Muscle layer of duodenum (tissue), 2 donors: Measurements from ENCODE around the gene SYNDIG1L.
"Not testable (repeated sequence)": the region's sequence is repeated elsewhere in the genome, so short reads cannot be mapped to it uniquely, and the experiment has no call there.

Experiments
- H3K27ac ChIP-seq: one replicate; pipeline ENCODE4 v1.7.0; 2013; ENCODE audit warnings: mild to moderate bottlenecking, low read length
- H3K27me3 ChIP-seq: one replicate; pipeline ENCODE4 v1.7.0; 2013; ENCODE audit warnings: low read depth, mild to moderate bottlenecking, control low read depth, low read length
- H3K36me3 ChIP-seq, 2 donors: one replicate each; pipeline ENCODE4 v1.7.0; 2013; ENCODE audit warnings: low read length in 2 of 2, control low read depth in 1 of 2, mild to moderate bottlenecking in 1 of 2; ENCODE audit not compliant: insufficient read depth in 2 of 2, control insufficient read depth in 1 of 2
- H3K4me1 ChIP-seq, 2 donors: one replicate each; pipeline ENCODE4 v1.7.0; 2013; ENCODE audit warnings: low read length in 2 of 2, mild to moderate bottlenecking in 2 of 2, control low read depth in 1 of 2, moderate library complexity in 1 of 2; ENCODE audit not compliant: insufficient read depth in 2 of 2, control insufficient read depth in 1 of 2
- H3K4me3 ChIP-seq, 2 donors: one replicate each; pipeline ENCODE4 v1.7.0; 2013; ENCODE audit warnings: low read length in 2 of 2, low read depth in 1 of 2, mild to moderate bottlenecking in 1 of 2
- H3K9me3 ChIP-seq, 2 donors: one replicate each; pipeline ENCODE4 v1.7.0; 2013; ENCODE audit warnings: low read length in 2 of 2, control low read depth in 1 of 2, mild to moderate bottlenecking in 1 of 2; ENCODE audit not compliant: control insufficient read depth in 1 of 2
- donor health status: healthy.

The SYNDIG1L gene

DNA sequence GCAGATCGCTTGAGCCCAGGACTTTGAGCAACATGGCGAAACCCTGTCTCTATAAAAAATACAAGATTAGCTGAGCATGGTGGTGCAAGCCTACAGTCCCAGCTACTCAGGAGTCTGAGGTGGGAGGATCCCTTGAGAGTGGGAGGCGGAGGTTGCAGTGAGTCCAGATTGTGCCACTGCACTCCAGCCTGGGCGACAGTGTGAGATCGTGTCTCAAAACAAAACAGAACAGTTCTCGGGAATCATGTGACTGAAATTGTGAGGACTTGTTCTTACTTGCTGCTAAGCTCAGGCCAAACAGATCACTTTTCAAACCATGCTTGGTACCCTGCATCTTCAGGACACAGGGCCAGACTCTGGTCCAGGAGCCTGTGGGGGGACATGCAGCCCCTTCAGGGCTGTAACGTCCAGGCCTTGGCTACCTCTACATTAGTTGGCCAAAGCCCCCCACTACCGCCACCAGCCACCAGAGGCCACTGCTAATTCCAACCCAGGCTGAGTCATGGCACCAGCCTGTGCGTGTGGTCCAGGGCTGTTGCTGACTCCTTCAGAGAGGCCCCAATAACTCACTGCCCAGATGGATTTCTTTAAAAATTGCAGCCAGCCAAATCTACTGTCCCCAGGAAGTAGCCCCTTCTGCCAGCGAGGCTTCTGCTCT, 33.4 kb upstream of the SYNDIG1L start:
- Histone ChIP-seq H3K27me3 (no peaks in the 10 kb centered on the region), H3K4me1 (no peaks in the 10 kb centered on the region), H3K36me3 (no peaks in the 10 kb centered on the region), H3K27ac (no peak overlapping the region), H3K9me3 (no peaks in the 10 kb centered on the region), H3K4me3 (no peak overlapping the region)

DNA sequence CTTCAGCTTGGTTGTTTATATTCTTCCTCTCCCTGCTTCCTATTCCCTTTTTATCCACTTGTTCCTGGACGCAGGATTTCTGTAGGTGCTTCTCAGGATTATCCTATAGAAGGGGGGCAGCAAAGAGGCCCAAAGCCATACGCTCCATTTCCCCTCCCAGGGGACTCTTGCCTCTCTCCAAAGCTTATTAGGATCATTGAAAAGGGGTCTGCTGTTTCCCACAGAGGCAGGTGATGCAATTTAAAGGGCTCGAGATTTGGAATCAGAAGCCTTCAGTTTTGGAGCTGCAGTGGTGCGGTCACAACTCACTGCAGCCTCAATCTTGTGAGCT, 31.5 kb upstream of the SYNDIG1L start:
- Histone ChIP-seq H3K9me3 (no peaks in the 10 kb centered on the region), H3K4me1 (no peaks in the 10 kb centered on the region), H3K27me3 (no peaks in the 10 kb centered on the region), H3K36me3 (no peaks in the 10 kb centered on the region), H3K4me3 (no peak overlapping the region), H3K27ac (no peak overlapping the region)

DNA sequence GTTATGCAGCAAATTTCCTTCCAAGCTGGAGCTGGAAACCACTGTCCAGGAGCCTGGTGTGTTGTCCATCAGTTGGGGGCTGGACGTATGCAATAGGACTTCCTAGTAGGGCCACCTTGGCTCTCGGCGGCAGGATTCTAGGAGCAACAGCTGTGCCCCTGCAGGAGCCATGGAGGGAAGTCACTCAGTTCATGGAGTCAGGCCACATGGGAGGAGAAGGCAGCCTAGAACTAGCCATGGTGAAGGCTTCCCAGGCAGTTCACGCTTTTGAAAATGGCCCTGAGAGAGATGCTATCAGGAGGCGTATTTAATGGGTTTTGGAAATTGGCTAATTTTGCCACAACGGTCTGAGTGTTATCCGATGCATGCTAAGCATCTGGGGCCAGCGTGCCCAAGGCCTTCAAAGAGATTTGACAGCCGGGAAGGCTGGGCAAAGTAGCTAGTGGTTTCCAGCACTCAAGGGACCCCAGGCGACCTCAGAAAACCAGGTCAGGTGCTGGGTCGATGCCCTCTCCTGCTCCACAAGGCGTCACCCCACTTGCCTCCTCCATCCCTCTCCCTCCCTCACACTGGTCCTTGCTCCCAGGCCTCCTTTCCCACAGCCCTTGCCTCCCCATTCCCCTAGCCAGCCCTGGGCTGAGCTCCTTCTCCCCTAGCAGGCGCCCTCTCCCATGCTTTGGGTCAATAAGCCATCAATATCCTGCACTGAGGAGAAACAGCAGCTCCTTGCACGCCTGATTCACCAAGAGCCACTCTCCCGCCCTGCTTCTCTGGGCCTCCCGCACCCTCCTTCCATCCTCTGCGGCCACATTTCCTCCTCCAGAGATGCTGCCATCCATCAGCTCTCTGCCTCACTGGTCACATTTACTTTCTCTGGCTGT, 30.9 kb upstream of the SYNDIG1L start:
- no peaks in the 10 kb centered on the region for H3K27me3 ChIP-seq
- no peaks in the 10 kb centered on the region for H3K36me3 ChIP-seq
- H3K27ac ChIP-seq, result no peak overlapping the region
- H3K4me3 ChIP-seq, result no peak overlapping the region
- no peaks in the 10 kb centered on the region for H3K9me3 ChIP-seq
- H3K4me1 ChIP-seq, result no peaks in the 10 kb centered on the region

DNA sequence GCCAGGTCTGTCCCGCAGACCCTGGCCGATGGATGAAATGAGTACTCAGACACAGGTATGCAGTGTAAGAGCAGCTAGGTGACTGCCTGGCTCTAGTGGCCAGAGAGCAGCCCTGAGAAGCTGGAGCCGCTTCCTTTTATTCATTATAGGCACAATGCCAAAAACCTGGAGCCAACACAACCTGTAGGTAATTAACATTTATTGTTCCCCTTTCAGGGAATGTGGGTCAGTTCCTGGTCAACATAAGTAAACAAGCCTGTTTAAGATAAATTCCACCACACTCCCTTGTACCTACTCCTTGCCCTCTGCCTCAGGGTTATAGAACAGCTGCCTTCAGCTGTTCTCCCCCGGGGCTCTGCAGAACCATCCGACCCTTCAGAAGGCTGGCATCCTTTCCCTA, 28.4 kb upstream of the SYNDIG1L start:
- H3K4me1 ChIP-seq, H3K36me3 ChIP-seq, H3K27me3 ChIP-seq, H3K9me3 ChIP-seq, H3K27ac ChIP-seq, H3K4me3 ChIP-seq: not testable (repeated sequence)

DNA sequence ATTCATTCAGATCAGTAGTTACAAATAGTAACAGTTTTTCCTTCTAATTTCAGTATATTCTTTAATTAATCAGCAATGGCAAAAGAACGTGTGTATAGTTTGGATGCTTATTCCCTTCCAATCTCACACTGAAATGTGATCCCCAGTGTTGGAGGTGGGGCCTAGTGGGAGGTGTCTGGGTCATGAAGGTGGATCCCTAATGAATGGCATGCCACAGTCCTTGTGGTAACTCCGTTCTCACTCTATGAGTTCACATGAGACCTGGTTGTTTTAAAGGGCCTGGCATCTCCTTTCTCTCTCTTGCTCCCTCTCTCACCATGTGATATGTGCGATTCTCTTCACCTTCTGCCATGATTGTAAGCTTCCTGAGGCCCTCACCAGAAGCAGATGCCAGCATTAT, 18.9 kb upstream of the SYNDIG1L start:
- no peak overlapping the region for H3K4me3 ChIP-seq
- no peak overlapping the region for H3K27ac ChIP-seq
- no peaks in the 10 kb centered on the region for H3K9me3 ChIP-seq
- H3K36me3 ChIP-seq, result no peaks in the 10 kb centered on the region
- H3K27me3 ChIP-seq, result no peaks in the 10 kb centered on the region
- no peaks in the 10 kb centered on the region for H3K4me1 ChIP-seq

DNA sequence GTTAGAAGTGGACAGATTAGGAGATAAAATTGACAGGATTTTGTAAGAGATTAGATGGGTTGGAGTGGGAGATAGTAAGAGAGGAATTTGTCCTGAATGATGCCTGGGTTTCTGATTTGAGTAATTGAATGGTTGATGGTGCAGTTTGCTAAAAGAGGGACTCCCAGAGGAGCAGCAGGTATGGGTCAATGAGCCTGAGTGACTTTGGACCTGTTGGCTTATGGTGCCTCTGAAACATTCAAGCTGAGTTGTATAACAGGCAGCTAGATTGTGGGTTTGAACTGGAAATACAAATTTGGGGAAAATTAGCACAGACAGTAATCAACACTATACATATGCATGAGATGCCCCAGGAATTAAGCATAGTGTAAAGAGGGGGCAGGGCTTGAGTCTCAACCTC, 16.7 kb upstream of the SYNDIG1L start:
- no peaks in the 10 kb centered on the region for H3K36me3 ChIP-seq
- H3K4me1 ChIP-seq, result no peaks in the 10 kb centered on the region
- no peaks in the 10 kb centered on the region for H3K9me3 ChIP-seq
- H3K4me3 ChIP-seq, result no peak overlapping the region
- no peaks in the 10 kb centered on the region for H3K27me3 ChIP-seq
- no peak overlapping the region for H3K27ac ChIP-seq

DNA sequence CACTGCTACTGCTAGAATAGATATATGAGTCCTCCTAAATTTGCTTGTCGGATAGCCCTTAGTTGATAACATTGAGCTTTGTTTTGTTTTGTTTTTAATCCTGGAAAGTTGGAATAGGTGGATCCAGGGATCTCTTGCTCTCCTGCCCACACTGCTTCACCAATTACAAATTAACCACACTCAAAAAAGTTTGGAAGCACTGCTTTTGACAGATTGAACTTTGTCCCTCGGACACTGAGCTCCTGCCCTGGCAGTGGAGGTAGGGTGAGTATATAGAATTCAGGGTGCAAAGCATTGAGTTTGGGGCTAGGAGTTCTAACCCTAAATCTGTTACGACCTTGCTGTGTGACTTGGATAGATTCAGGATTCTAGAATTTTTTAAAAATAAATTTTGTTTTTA, 15.1 kb upstream of the SYNDIG1L start:
- no peak overlapping the region for H3K4me3 ChIP-seq
- no peaks in the 10 kb centered on the region for H3K36me3 ChIP-seq
- no peak overlapping the region for H3K27ac ChIP-seq
- no peaks in the 10 kb centered on the region for H3K27me3 ChIP-seq
- H3K9me3 ChIP-seq, result no peaks in the 10 kb centered on the region
- H3K4me1 ChIP-seq, result no peaks in the 10 kb centered on the region

DNA sequence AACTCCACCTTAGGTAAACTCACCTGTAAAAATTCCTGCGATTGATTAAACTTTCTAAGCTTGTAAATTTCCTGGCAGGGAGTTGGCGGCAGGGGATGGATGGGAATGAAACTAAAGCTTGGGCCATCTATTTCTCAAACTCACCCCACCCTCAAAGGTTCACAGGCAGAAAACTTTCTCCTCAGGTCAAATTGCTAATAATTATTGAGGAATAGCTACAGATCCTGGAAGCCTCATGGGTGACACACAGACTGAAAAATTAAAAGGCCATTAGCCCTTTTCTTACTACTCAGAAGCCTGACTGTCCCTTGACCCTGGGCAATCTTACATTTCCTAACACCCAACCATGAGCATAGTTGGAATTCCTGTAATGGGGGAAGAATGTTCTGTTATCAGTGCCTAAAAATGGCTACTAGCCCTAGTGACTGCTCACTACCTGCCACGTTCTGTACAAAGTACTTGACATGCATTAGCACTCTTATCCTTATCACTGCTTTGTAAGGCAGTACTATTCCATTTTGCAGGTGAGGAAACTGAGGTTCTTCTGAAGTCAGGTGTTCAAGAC, 12.4 kb upstream of the SYNDIG1L start:
- H3K4me1 ChIP-seq, result no peaks in the 10 kb centered on the region
- H3K27ac ChIP-seq, result no peak overlapping the region
- no peaks in the 10 kb centered on the region for H3K27me3 ChIP-seq
- no peak overlapping the region for H3K4me3 ChIP-seq
- no peaks in the 10 kb centered on the region for H3K36me3 ChIP-seq
- no peaks in the 10 kb centered on the region for H3K9me3 ChIP-seq

DNA sequence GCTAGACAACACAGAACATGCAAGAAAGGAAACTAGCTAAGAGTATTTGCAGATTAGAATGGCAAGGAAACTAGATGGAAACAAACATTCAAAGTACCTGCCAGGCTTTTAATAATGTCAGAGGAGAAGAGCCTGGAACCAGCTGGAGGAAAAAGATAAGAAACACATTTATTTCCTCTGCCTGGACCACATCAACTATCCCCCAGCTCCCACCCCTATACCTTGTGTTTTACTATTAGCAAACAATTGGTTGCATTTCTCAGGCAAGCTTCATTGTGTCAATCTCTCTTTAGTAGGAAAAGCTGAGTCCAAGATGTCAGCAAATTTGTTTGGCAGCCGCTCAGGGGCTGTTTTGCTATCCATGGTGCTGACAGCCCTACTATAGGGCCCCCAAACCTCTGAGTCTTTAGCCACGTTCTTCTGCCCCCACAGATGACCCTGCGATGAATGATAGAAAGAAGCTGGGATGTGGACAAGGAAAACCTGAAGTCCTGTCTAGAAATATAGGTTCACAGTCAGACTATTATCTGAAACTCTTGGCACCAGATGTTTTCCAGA, 11.6 kb upstream of the SYNDIG1L start:
- H3K4me1 ChIP-seq, result no peaks in the 10 kb centered on the region
- H3K27me3 ChIP-seq, result no peaks in the 10 kb centered on the region
- no peak overlapping the region for H3K27ac ChIP-seq
- no peaks in the 10 kb centered on the region for H3K36me3 ChIP-seq
- no peak overlapping the region for H3K4me3 ChIP-seq
- H3K9me3 ChIP-seq, result no peaks in the 10 kb centered on the region

DNA sequence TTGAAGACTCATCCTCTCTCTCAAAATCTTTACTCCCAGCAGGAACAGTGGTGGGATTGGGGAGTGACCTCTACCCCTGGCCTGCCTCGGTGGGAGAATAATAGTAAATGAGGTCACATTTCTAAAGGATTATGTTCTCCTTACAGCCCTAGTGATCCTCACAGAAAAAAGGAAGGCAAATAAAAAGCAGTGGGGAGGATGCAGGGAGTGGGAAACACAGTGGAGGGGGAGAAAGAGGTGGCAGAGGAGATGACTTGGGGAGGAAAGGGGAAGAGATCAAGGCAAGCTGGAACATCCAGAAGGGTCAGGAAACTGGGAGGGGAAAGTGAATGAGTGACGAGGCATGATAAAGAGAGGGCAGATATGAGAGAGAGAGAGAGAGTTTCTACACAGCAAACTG, 8.3 kb upstream of the SYNDIG1L start:
- Histone ChIP-seq H3K27me3 (no peaks in the 10 kb centered on the region), H3K36me3 (no peaks in the 10 kb centered on the region), H3K4me3 (no peak overlapping the region), H3K9me3 (no peaks in the 10 kb centered on the region), H3K27ac (no peak overlapping the region), H3K4me1 (no peaks in the 10 kb centered on the region)

DNA sequence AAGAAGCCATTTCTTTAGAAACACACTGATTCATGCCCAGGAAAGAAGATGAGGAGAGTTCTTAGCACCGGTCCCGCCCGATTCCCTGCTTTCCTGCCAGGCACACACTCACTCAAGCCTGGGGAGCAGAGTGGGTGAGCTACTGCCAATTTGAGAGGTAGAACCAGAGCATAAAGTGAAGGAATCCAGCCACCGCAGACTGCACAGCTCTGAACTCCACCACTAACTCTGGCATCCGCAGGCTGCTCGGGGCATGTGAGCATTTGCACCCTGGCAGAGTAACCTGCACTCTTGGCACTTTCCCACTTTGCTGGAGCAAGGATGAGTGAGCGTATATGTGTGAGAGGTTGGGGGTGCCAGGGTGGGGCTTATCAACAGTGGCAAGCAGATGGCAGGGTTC, 4.0 kb upstream of the SYNDIG1L start:
- Histone ChIP-seq H3K4me3 (no peak overlapping the region), H3K27me3 (peaks cover 12% of the 10 kb centered on the region), H3K9me3 (no peaks in the 10 kb centered on the region), H3K4me1 (no peaks in the 10 kb centered on the region), H3K36me3 (no peaks in the 10 kb centered on the region), H3K27ac (no peak overlapping the region)
